ENCODE measurements around the gene SCAF1. TPM values are rescaled to one million over a fixed set of nuclear protein-coding genes. Genes with fewer than 3 reads are reported as not detected.

The SCAF1 gene
- total RNA-seq, 1 donor from 2014 or later: 79.7 TPM

DNA sequence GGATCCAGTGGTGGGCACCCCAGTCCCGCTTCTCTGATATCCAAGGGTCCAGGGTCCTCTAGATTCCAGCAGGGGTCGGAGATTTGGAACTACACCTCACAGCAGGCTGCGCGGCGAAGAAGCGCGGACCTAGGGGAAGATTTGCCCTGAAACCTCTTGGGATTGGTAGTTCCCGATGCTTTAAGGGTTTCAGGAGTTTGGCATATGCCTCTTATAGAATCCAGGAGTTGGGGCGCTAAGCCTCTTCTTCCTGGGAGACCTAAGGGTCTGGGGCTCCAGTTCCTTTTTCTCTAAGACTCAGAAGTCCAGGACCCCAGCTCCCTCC lies 24.1 kb downstream of the SCAF1 start:
- H3K36me3 Mint-ChIP-seq (ENCODE audit: low read depth): peaks cover 22% of the 10 kb centered on the region
- peak overlapping the region; percentile 98 for H3K4me3 Mint-ChIP-seq
- no peak for DNase-seq (ENCODE audit: low spot score)
- peaks cover 32% of the 10 kb centered on the region for H3K4me1 Mint-ChIP-seq (ENCODE audit: low read depth)
- intact Hi-C loops (cut with micrococcal nuclease): no loop called here
- H3K9me3 Mint-ChIP-seq: no peaks in the 10 kb centered on the region
- no peak overlapping the region for H3K27ac Mint-ChIP-seq
- no peaks in the 10 kb centered on the region for H3K27me3 Mint-ChIP-seq (ENCODE audit: insufficient read depth)

DNA sequence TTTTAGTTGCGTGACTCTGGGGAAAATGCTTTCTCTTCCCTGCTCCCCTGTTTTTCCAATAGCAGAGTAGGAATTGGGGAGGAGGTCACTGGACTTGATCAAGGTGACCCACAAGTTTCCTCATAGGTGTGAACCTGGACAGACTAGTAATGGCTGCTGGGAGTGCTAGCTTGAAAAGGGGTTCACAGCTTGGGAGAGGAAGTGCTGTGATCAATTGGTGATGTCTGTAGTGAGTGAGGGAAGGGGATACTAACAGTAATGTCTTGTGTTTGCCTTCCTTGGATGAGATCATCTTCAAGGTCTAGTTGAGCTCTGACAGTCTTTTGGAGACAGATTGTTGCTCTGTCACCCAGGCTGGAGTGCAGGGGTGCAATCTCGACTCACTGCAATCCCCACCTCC lies 25.5 kb downstream of the SCAF1 start:
- no peak overlapping the region for H3K27ac Mint-ChIP-seq
- no peak for DNase-seq (ENCODE audit: low spot score)
- peaks cover 39% of the 10 kb centered on the region for H3K4me1 Mint-ChIP-seq (ENCODE audit: low read depth)
- H3K4me3 Mint-ChIP-seq: peak overlapping the region; percentile 98
- intact Hi-C loops (cut with micrococcal nuclease): no loop called here
- peaks cover 25% of the 10 kb centered on the region for H3K36me3 Mint-ChIP-seq (ENCODE audit: low read depth)
- H3K9me3 Mint-ChIP-seq: no peaks in the 10 kb centered on the region
- no peaks in the 10 kb centered on the region for H3K27me3 Mint-ChIP-seq (ENCODE audit: insufficient read depth)

DNA sequence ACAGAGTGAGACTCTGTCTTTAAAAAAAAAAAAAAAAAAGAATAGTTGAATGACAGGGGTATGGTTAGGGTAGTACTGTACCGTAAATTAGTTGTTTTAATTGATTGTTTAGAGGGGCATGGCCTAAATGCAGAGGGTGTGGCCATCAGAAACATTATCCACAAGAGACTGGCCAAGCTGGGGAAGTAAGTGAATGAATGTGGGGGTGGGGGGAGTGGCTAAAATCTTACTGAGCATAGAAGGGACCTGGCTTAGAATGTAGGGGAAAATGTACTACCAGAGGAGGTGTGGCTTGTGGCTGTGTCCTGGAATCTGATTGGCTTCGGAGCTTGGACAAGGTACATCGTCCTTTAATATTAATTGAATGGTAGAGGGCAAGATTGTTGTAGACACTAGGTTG lies 27.5 kb downstream of the SCAF1 start:
- DNase-seq (ENCODE audit: low spot score): no peak
- intact Hi-C loops (cut with micrococcal nuclease): no loop called here
- H3K9me3 Mint-ChIP-seq: no peaks in the 10 kb centered on the region
- no peak overlapping the region for H3K27ac Mint-ChIP-seq
- H3K4me1 Mint-ChIP-seq (ENCODE audit: low read depth): peaks cover 35% of the 10 kb centered on the region
- peaks cover 21% of the 10 kb centered on the region for H3K36me3 Mint-ChIP-seq (ENCODE audit: low read depth)
- no peaks in the 10 kb centered on the region for H3K27me3 Mint-ChIP-seq (ENCODE audit: insufficient read depth)
- H3K4me3 Mint-ChIP-seq: no peak overlapping the region

DNA sequence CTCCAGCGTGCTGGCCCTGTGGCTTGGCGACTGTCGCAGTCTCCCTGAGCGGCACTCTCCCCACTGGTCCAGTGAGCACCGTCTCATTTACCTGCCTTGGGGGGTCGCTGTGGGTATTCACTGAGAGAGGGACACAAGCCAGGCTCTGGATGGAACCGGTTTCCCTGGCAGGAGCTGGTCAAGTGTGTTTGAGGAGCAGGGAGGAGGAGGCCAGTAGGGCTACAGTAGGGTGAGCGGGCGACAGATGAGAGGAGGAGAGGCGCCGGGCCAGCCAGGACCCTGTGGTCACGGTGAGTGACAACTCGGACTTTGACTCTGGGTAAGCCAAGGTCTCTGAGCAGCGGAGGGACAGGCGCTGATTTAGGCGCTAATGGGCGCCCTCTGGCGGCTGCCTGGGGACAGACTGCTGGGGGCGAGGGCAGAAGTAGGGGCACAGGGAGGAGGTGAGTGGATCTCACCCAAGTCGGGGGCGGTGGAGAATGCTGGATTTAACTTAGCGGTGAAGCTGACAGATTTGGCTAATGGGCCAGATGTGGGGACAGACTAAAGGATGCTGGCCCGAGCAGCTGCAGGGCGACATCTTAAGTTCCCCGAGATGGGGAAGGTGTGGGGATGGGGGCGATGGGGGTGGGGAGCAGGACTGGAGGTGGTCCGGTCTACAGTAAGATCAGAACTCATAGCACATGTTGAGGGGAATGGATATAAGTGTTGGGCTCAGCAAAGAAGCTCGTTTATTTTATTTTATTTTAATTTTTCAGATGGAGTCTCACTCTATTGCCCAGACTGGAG lies 30.3 kb downstream of the SCAF1 start:
- H3K27me3 Mint-ChIP-seq (ENCODE audit: insufficient read depth): no peaks in the 10 kb centered on the region
- H3K27ac Mint-ChIP-seq: peak overlapping the region; percentile 15
- DNase-seq (ENCODE audit: low spot score): peak; percentile 69
- H3K9me3 Mint-ChIP-seq: no peaks in the 10 kb centered on the region
- intact Hi-C loops (cut with micrococcal nuclease): loop anchor here (1.0 kb wide), 1 partner anchor 169 kb away; no protein-coding TSS in a partner anchor
- H3K36me3 Mint-ChIP-seq (ENCODE audit: low read depth): peaks cover 16% of the 10 kb centered on the region
- peaks cover 21% of the 10 kb centered on the region for H3K4me1 Mint-ChIP-seq (ENCODE audit: low read depth)
- no peak overlapping the region for H3K4me3 Mint-ChIP-seq

DNA sequence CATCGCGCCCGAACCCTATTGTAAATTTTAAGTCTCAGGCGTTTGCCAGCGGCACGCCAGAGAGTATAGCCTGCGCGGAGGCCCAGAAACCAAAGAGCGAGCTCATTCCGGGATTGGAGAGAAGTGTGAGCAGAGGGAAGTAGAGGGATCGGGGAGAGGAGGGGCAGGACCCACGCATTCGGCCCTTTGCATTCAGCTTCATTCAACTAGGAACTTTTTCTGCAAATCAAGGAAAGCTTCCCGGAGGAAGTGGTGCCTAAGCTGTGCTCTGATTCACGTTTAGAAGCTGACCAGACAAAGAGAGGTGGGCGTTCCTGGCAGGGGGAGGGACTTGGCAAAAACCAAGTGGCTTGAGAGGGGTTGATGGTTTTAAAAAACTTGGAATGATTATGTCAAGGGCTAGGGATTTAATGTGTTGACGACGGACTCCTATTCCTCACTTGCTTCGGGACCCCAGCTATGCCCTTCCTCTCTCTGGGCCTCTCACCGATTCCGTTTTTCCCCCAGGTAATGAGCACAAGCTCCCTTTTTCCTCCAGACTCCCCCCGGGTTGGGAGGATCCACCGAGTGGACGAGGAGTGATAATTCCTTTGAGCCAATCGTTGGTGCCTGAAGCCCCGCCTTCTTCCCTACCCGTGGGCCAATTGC lies 34.3 kb downstream of the SCAF1 start:
- Mint-ChIP-seq H3K36me3 (ENCODE audit: low read depth) (peaks cover 21% of the 10 kb centered on the region), H3K27ac (peak overlapping the region; percentile 99), H3K9me3 (no peaks in the 10 kb centered on the region), H3K4me3 (peak overlapping the region; percentile 95), H3K27me3 (ENCODE audit: insufficient read depth) (no peaks in the 10 kb centered on the region), H3K4me1 (ENCODE audit: low read depth) (peaks cover 40% of the 10 kb centered on the region)
- DNase-seq (ENCODE audit: low spot score): no peak
- intact Hi-C loops (cut with micrococcal nuclease): loop anchor here (1.0 to 5.0 kb wide), 9 partner anchors 11 to 651 kb away; partner anchors contain the start of genes BCL2L12, FUZ, IRF3 and KCNC3

DNA sequence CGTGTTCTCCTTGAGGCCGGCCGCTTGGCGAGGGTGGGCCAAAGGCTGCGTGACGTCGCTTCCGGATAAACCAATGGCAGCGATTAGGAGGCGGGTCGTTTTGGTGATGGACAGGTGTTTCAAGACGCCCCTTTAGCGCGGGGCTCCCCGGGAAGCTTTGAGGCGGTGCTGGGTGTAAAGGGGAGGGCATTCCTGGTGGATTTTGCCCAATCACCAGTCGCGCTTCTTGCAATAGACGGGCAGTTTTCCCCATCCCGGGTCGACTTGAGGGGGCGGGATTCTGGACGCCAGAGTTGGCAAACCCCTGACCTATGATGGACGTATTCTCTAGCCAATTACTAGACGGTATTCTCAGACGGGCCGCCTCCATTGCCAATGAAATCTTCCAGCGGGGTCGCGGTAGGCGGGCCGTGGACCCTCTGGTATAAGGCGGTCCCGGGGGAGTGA lies 34.8 kb downstream of the SCAF1 start:
- H3K36me3 Mint-ChIP-seq (ENCODE audit: low read depth): peaks cover 21% of the 10 kb centered on the region
- DNase-seq (ENCODE audit: low spot score): peak; percentile 98
- peaks cover 41% of the 10 kb centered on the region for H3K4me1 Mint-ChIP-seq (ENCODE audit: low read depth)
- H3K27me3 Mint-ChIP-seq (ENCODE audit: insufficient read depth): no peaks in the 10 kb centered on the region
- intact Hi-C loops (cut with micrococcal nuclease): loop anchor here (1.0 to 5.0 kb wide), 13 partner anchors 12 to 650 kb away; partner anchors contain the start of genes AKT1S1, BCL2L12, FUZ and IRF3
- peak overlapping the region; percentile 99 for H3K27ac Mint-ChIP-seq
- no peaks in the 10 kb centered on the region for H3K9me3 Mint-ChIP-seq
- H3K4me3 Mint-ChIP-seq: peak overlapping the region; percentile 95

DNA sequence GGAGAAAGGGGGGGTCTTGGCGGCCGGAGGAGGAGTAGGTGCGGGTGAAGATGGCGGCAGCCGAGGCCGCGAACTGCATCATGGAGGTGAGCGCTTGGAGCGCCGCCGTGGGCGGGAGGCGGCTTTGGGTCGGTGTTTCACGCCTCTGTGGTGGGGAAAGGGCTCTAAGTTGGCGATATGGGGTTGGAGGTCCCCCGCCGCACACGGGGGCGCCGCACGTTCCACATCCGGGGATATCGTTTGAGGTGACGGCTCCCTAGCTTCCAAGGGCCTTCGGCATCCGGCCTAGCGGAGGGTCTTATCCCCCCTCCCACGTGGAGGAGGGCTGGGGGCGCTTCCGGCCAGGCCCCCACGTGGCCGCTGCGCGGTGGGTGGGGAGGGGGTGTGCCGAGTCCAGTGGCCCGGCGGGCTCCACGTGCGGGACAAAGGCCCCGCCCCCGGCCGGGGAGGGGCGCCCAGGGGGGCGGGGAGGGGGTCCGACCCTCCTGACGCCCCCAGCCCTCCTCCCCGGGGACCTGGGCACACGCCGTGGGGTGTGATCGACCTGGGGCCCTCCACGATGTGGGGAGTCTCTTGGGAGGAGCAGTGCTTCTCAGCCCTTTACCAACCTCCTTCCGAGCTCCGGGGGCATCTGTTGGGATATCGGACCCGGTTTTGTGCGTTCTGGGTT lies 35.4 kb downstream of the SCAF1 start, which contains the start of gene PRMT1:
Gene PRMT1, plus strand, starts transcription at position 41 of the 670 bp plus-strand sequence. Its CDS starts 10 bp downstream, at position 51.
- peak within 1 kb of the TSS; percentile 96 for H3K4me3 Mint-ChIP-seq
- H3K9me3 Mint-ChIP-seq: no peaks in the 10 kb centered on the region
- peaks cover 35% of the 10 kb centered on the region for H3K4me1 Mint-ChIP-seq (ENCODE audit: low read depth)
- DNase-seq (ENCODE audit: low spot score): peak; percentile 54
- intact Hi-C loops (cut with micrococcal nuclease): loop anchor here (1.0 to 5.0 kb wide), 9 partner anchors 87 to 650 kb away; partner anchors contain the start of genes AKT1S1, FUZ, KCNC3 and PIH1D1
- no peaks in the 10 kb centered on the region for H3K27me3 Mint-ChIP-seq (ENCODE audit: insufficient read depth)
- H3K27ac Mint-ChIP-seq: peak within 1 kb of the TSS; percentile 99
- peaks cover 21% of the 10 kb centered on the region for H3K36me3 Mint-ChIP-seq (ENCODE audit: low read depth)

DNA sequence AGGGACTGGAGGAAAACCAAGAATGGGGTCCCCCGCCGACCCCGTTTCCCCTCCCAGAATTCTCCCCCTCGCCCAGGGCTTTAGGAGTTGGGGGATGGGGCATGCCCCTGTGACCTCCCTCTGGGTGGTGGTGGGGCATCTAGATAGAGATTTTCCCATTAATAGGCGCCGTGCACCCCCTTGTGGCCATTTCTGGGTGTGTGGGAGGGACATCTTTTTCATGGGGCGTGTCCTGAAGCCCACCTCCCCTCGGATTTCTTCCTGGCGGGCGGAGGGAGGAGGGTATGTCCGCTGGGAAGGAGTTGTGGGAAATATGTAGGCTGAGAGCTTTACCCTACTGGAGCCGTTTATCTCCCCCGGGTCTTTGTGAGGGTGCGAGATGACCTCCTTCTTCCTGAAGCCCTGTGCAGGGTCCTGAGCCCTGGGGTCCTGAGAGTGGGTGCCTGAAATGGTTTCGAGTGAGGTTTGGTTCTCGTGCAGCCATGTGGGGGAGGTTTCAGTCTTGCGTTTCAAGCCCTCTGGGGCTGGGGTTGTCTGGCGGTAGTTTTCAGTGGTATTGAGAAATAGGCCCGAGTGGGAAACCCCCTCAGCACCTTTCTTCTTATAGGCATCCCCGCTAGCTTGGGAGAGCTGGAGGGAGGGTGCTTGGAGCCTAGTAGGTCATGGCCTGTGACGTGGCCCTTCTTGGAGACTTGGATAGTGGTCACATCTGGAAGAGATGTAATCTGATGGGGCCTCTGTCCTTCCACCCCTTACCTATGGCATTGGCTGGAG lies 36.1 kb downstream of the SCAF1 start:
- H3K36me3 Mint-ChIP-seq (ENCODE audit: low read depth): peaks cover 23% of the 10 kb centered on the region
- H3K27ac Mint-ChIP-seq: peak overlapping the region; percentile 95
- DNase-seq (ENCODE audit: low spot score): peak; percentile 66
- peak overlapping the region; percentile 96 for H3K4me3 Mint-ChIP-seq
- no peaks in the 10 kb centered on the region for H3K27me3 Mint-ChIP-seq (ENCODE audit: insufficient read depth)
- H3K4me1 Mint-ChIP-seq (ENCODE audit: low read depth): peaks cover 32% of the 10 kb centered on the region
- no peaks in the 10 kb centered on the region for H3K9me3 Mint-ChIP-seq
- intact Hi-C loops (cut with micrococcal nuclease): loop anchor here (1.0 to 5.0 kb wide), 9 partner anchors 88 to 649 kb away; partner anchors contain the start of genes AKT1S1, FUZ, KCNC3 and PIH1D1

DNA sequence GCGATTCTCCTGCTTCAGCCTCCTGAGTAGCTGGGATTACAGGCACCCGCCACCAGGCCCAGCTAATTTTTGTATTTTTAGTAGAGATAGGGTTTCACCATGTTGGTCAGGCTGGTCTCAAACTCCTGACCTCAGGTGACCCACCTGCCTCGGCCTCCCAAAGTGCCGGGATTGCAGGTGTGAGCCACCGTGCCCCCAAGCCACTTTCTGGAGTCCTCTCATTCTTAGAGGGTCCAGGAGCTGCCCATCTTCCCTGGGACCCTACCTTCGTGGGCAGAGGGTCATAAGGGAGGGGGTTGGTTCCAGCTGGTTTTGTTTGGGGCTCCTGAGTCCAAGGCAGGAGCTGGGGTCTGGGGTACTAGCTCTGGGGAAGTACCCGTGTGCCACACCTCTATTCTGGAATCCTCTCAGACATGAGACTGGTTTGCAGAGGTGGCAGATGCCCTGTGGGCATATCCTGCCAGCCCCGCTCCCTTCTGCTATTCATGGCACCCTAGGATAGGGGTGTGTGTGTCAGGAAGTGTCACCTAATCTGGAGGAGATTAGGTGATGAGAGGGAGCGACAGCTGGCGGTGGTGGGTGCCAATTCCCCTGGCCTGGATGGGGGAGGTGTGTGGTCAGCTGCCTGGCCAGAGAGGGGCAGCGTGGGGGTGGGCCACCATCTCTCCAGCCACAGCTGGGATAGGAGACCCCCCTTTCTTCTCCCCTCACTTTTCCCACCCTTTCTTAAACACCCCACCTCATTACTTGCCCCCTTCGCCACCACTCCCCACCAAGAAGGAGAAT lies 37.2 kb downstream of the SCAF1 start:
- intact Hi-C loops (cut with micrococcal nuclease): loop anchor here (5.0 kb wide), 2 partner anchors 308 to 648 kb away; partner anchors contain the start of gene KCNC3
- Mint-ChIP-seq H3K36me3 (ENCODE audit: low read depth) (peaks cover 26% of the 10 kb centered on the region), H3K4me1 (ENCODE audit: low read depth) (peaks cover 32% of the 10 kb centered on the region), H3K27ac (no peak overlapping the region), H3K9me3 (no peaks in the 10 kb centered on the region), H3K4me3 (peak overlapping the region; percentile 96), H3K27me3 (ENCODE audit: insufficient read depth) (no peaks in the 10 kb centered on the region)
- DNase-seq (ENCODE audit: low spot score): no peak

DNA sequence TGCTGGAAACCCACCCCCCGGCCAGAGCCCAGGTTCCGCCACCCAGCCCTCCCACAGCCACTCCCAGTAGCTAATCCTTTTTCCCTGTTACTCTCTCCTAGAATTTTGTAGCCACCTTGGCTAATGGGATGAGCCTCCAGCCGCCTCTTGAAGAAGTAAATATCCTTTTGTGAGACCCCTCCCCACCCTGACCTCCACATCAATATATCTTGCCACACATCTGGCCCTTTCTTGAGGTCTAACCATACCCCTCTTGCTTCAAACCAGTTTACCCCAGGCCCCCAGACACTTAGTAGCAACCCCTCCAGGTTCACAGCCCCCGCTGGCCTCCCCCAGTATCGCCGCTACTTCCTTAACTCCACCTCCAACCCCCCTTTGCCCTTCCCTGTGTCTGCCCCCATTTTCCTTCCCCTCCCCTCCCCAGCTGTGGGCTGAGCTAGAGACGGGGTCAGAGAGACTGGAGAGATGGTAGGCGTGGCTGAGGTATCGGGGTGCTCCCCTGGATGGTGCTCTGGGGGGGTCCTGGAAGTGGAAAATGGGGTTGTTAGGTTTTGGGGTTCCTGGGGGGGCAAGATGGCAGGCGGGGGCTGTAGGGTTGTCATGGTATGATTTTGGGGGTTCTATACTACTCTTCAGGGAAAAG lies 37.9 kb downstream of the SCAF1 start:
- intact Hi-C loops (cut with micrococcal nuclease): loop anchor here (5.0 kb wide), 2 partner anchors 307 to 647 kb away; partner anchors contain the start of gene KCNC3

More for the DNA sequence above, 37.9 kb downstream of the SCAF1 start:
- Mint-ChIP-seq H3K27ac (peak overlapping the region; percentile 29), H3K9me3 (no peaks in the 10 kb centered on the region), H3K36me3 (ENCODE audit: low read depth) (peaks cover 27% of the 10 kb centered on the region), H3K4me1 (ENCODE audit: low read depth) (peaks cover 32% of the 10 kb centered on the region), H3K4me3 (peak overlapping the region; percentile 63), H3K27me3 (ENCODE audit: insufficient read depth) (no peaks in the 10 kb centered on the region)
- DNase-seq (ENCODE audit: low spot score): no peak
